GDM1 (cell line): ENCODE results near the gene ARHGAP15.

ENCODE experiments used
- DNase-seq: peaks from one replicate; lab custom pipeline; 2025; lab: John Stamatoyannopoulos, UW

ARHGAP15 gene

GRCh38 chr2:143720095-143720664, 591.0 kb downstream of the ARHGAP15 start:
- no peak for DNase-seq

DNA sequence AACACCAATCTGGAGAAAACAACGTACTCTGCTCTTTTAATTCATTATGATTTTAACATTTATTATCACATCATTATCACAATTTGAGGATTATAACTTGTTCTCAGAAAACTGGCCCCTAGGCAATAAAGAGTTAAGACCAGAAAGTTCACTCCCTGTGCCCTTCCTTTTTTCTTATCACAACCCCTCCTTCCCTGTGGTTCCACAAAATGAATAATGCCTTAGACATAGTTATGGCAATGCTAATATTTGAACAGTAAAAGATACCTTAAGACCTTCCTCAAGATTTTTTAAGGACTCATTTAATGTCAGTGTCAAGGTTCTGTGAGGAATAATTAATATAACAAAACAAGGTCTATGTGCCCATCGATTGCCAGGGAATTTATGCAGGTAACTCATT, 596.2 kb downstream of the ARHGAP15 start:
- DNase-seq: no peak

DNA sequence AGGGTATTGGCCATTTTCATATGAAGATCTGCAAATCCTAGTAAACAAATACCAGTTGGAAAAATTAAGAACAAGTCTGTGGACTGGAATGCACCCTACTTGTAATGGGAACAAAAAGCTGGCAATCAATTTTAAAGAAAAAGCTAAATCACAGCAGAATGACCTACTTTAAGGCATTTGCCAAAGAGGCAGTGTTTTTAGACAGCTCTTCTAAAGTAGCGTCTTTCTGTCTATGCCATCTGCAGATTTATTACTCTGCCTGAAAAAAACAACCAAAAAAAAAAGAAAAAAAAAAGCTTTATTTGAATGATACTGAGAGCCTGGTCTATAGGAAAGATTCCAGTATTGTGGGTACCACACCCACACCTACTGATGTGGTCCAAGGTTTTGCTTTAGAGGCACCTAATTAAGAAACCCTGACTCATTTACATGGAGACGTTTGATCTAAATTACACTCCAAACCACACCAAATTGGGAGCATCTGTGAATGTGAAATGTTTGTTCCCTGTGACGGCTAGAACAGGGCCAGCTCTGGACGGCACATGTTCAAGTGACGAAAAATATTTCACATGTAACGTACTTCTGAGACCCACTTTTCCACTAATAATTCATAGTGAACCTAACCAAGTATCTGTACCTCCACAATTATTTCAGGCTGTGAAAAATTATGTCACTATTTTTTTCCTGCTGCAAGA, 597.1 kb downstream of the ARHGAP15 start:
- no peak for DNase-seq

GRCh38 chr2:143728498-143728897, 599.3 kb downstream of the ARHGAP15 start:
- DNase-seq: no peak

DNA sequence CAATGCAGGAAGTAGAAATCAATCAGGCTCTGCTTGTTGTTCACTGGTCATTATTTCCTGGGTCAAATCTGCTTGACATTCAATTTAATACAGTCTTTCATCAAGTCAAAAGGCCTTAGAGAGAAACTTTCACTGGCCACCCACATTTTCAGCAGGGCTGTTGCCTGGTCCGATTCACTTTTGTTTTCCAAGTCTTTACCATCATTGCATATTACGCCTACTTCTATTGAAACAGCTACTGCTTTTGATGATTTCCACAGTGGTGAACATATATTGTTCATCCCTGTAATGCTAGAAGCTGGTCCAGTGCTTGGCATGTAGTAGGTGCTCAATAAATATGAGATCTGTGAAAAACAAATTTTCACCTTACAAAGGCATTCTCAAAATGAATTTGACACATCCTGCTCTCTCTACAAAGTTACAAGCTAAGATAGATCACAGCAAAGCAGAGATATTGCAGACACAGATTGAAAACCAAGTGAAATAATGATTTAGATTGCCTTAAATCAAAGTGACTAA, 600.1 kb downstream of the ARHGAP15 start:
- no peak for DNase-seq

- DNase-seq: no peak
These were observed 601.1 kb downstream of the ARHGAP15 start for GRCh38 chr2:143730155-143730952.

GRCh38 chr2:143730953-143731260, 601.7 kb downstream of the ARHGAP15 start:
- DNase-seq: no peak

- no peak for DNase-seq
These were observed 602.9 kb downstream of the ARHGAP15 start for GRCh38 chr2:143732076-143732475.

- DNase-seq: no peak
These were observed 603.7 kb downstream of the ARHGAP15 start for GRCh38 chr2:143732871-143733270.

DNA sequence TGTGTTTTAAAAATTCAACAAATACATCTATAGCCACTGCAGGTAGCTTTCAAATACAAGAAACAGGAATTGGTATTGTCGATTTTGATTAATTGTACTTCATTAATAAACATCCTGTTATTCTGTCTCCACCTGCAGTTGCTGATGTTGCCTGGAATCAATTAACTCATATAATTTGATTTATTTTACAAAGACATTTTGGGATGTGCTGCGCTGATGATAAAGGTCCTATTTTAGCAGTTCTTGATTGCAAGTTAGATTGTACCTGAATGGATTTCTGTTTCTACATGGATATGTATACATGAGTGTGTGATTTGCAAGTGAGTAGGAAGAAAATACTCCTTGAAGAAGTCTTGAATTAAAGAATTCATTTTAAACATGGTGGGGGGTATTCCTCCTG, 605.3 kb downstream of the ARHGAP15 start:
- DNase-seq: no peak

- no peak for DNase-seq
These were observed 607.7 kb downstream of the ARHGAP15 start for GRCh38 chr2:143736904-143737303.

- no peak for DNase-seq
These were observed 611.2 kb downstream of the ARHGAP15 start for GRCh38 chr2:143740431-143740830.

DNA sequence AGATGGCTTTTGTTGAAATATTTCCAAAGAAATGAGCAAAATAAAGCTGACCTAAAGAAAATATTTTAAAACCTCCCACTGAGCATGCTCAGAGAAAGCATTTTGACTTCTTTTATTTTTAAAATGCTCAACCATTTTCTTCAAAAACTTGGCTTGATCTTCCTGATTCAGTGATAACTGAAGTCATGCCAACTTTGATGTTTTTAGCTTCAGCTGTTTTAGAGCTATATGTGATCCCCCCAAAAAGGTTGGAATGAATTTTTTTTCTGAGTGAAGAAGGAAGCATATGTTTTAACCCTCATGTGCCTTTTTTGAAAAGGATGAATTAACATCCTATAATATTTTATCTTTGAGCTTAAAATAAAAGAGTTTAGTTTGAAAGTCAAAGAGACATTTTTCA, 612.0 kb downstream of the ARHGAP15 start:
- no peak for DNase-seq

- DNase-seq: no peak
These were observed 613.4 kb downstream of the ARHGAP15 start for GRCh38 chr2:143742581-143742980.

- no peak for DNase-seq
These were observed 614.9 kb downstream of the ARHGAP15 start for GRCh38 chr2:143744114-143744513.

DNA sequence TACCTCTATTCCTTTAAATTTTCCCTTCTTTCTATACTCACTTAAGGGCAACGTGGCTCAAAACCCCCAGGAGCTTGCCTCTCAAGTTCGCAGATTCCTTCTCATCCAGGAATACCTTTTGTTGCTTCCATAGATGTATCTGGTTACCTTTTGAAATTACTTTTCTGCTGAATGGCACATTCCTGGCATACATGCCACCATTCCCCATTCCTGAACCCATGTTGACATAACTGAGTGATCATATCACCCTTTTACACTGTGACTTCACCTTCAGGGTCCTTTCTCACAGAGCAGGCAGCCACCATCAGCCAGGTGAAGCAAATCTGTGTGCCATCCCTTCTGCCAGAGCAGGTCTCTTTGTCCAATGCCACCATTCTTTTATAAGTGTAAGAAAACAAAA, 615.8 kb downstream of the ARHGAP15 start:
- no peak for DNase-seq

GRCh38 chr2:143754742-143755141, 625.5 kb downstream of the ARHGAP15 start:
- DNase-seq: no peak

DNA sequence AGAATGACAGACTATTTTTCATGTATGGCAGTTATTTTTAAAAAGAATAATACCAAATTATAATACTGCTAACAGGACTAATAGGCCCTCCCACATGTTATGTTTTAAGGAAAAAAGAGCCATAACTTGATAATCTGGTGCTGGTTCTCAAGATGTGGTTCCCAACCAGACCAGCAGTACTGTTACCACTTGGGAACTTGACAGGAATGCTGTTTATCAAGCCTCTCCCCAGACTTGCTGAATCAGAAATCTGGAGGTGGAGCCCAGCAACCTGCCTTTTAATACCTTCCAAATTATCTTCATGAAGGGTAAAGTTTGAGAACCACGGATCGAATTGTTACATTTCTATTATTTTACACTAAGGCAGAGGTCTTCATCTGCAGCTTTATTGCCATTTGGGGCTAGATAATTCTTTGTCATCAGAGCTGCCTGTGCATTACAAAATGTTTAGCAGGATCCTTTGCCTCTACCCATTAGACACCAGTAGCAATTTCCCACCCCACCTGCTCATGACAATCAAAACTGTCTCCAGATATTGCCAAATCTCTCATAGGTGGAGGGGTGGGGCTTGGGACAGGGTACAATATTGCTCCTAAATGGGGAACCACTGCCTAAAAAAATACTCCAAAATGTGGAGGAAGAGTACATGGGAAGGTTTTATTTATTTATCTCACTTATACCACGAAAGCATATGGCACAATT, 629.6 kb downstream of the ARHGAP15 start:
- no peak for DNase-seq

DNA sequence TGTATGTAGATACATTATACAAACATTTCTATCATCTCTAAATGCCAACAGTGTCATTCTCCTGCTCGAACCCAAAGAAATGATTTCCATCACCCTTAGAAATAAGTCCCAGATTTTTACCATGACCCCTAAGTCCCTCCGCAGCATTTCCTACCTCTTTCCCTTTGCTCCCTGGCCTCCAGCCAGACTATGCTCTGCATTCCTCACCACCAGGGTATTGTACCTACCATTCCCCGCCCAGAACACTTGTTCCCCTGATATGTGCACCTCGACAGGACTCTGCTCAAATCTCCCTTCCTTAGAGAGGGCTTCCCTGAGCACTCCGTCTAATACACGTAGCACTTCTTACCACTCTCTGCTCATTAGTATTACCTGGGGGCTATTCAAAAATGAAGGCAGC, 630.2 kb downstream of the ARHGAP15 start:
- no peak for DNase-seq

DNA sequence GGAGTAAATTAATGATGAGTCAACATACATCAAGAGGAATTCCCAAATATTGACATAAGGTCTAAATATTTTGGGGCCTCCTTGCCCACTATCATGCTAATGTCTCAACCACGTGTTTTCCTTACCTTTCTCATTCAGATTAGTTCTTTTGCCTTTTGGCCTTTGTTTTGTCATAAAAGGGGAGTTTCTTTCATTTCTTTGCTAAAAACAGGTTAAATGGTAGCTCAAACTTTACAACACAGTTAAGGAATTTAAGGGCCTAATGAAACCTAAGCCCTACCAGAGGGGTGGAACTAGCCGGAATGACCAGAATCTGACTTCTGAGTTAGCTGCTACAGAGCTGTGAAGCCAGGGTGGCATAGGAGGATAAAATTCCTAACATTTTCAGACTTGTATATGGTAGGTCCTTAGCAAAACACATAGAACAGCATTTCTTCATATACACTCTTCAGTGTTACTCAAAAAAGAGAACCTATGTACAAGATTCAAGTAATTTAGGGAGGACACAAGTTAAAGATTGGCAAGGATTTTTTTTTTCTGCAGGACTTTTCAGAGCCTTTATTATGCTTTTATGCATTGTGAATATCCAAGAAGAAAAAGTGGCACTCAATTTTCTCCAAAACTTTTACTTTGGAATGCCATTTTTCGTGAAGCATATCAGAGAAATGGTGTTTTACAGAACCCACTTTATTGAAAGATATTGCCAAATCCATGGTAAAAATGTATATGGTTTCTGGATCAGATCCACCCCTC, 633.1 kb downstream of the ARHGAP15 start:
- DNase-seq: no peak

- DNase-seq: no peak
These were observed 635.0 kb downstream of the ARHGAP15 start for GRCh38 chr2:143764261-143764660.

- DNase-seq: no peak
These were observed 635.5 kb downstream of the ARHGAP15 start for GRCh38 chr2:143764706-143765105.
